ENCODE measurements around the gene JARID2. TPM values are rescaled to one million over a fixed set of nuclear protein-coding genes. Genes with fewer than 3 reads are reported as not detected.

Gene JARID2
- total RNA-seq, 1 experiment from 2014 or later = 21.0 TPM

DNA sequence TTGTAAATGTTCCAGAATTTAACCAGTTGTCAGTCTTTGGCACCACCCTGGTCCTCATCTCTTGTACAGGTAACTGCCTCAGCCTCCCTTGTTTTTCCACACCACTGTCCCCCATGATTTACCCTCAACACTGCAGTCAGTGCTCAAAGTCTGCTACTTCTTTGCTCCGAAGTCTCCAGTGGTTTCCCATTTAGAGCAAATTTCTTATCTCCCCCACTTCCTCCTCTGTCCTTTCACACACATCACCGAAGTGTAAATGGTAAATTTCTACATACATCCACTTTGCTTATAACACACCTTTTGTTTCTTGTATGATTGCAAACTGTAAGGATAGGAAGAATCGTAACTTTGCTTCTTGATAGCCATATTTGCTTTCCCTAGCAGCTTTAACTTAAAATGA, 115.3 kb downstream of the JARID2 start:
- Mint-ChIP-seq H3K27ac (ENCODE audit: low read depth, unreplicated experiment) (no peak overlapping the region), H3K4me1 (ENCODE audit: insufficient read depth, unreplicated experiment) (peaks cover 15% of the 10 kb centered on the region), H3K9me3 (ENCODE audit: unreplicated experiment) (no peaks in the 10 kb centered on the region), H3K4me3 (ENCODE audit: unreplicated experiment) (no peak overlapping the region), H3K36me3 (ENCODE audit: insufficient read depth, unreplicated experiment) (no peaks in the 10 kb centered on the region), H3K27me3 (ENCODE audit: insufficient read depth, unreplicated experiment) (no peaks in the 10 kb centered on the region)
- TF ChIP-seq, protein P1, sequence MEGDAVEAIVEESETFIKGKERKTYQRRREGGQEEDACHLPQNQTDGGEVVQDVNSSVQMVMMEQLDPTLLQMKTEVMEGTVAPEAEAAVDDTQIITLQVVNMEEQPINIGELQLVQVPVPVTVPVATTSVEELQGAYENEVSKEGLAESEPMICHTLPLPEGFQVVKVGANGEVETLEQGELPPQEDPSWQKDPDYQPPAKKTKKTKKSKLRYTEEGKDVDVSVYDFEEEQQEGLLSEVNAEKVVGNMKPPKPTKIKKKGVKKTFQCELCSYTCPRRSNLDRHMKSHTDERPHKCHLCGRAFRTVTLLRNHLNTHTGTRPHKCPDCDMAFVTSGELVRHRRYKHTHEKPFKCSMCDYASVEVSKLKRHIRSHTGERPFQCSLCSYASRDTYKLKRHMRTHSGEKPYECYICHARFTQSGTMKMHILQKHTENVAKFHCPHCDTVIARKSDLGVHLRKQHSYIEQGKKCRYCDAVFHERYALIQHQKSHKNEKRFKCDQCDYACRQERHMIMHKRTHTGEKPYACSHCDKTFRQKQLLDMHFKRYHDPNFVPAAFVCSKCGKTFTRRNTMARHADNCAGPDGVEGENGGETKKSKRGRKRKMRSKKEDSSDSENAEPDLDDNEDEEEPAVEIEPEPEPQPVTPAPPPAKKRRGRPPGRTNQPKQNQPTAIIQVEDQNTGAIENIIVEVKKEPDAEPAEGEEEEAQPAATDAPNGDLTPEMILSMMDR (IDR thresholded peaks at IDR 0.05; ENCODE audit: unreplicated experiment) = no peak
- CTCF ChIA-PET = interaction anchor here (0.6 kb wide), 1 partner anchor 1566 kb away, joined by 6 read pairs; no protein-coding TSS in a partner anchor
- BruUV-seq (replicated peaks) = no TSS peak
- no peak for DNase-seq (ENCODE audit: unreplicated experiment)
- intact Hi-C loops (cut with micrococcal nuclease) = no loop called here
- POLR2A ChIA-PET = no interaction called here

DNA sequence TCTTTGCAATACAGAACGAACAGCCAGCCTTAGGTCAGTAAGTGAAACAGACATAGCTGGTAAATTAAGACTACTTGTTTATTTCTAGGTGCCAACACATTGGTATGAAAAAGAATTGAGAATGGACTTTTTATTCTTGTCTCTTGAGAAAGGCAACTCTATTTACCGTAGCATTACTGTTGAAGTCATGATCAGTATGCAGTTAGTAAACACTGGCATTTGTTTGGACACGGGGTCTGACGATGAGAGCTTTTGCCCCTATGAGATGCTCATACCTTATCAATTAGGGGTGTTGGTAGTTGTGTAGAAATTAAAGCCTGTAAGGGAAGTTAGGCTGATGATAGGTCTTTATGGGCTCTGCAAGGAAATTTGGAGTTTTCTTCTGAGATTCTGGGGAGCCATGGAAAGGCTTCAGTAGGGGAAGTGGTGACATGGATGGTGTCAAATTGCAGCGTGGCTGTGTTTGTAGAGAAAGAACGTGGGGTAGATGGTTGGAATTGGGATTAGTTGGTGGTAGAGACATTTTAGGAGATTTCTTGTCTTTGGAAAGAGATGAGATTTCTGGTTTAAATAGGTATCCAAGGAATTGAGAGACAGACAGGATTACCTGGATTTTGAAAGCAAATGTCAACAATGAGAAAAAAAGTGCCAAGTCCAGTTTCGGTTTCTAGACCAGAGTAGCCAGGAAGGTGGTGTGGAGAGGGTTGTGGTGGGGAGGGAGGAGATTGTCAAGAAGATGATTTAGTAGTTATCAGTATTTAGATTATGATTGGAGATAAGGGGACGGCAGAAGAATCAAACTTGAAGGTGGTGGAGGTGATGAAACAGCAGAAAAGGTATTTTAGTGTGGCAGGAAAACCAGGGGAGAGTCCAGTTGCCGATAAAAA, 116.6 kb downstream of the JARID2 start:
- H3K4me3 Mint-ChIP-seq (ENCODE audit: unreplicated experiment) = no peak overlapping the region
- POLR2A ChIA-PET = no interaction called here
- peaks cover 20% of the 10 kb centered on the region for H3K4me1 Mint-ChIP-seq (ENCODE audit: insufficient read depth, unreplicated experiment)
- H3K27me3 Mint-ChIP-seq (ENCODE audit: insufficient read depth, unreplicated experiment) = no peaks in the 10 kb centered on the region
- no peak for DNase-seq (ENCODE audit: unreplicated experiment)
- no TSS peak for BruUV-seq (replicated peaks)
- no peak overlapping the region for H3K27ac Mint-ChIP-seq (ENCODE audit: low read depth, unreplicated experiment)
- no peaks in the 10 kb centered on the region for H3K9me3 Mint-ChIP-seq (ENCODE audit: unreplicated experiment)
- intact Hi-C loops (cut with micrococcal nuclease) = no loop called here
- no peaks in the 10 kb centered on the region for H3K36me3 Mint-ChIP-seq (ENCODE audit: insufficient read depth, unreplicated experiment)
- CTCF ChIA-PET = interaction anchor here (0.6 kb wide), 1 partner anchor 21 kb away, joined by 4 read pairs; no protein-coding TSS in a partner anchor
- TF ChIP-seq, protein P1 (IDR thresholded peaks at IDR 0.05; ENCODE audit: unreplicated experiment) = no peak

DNA sequence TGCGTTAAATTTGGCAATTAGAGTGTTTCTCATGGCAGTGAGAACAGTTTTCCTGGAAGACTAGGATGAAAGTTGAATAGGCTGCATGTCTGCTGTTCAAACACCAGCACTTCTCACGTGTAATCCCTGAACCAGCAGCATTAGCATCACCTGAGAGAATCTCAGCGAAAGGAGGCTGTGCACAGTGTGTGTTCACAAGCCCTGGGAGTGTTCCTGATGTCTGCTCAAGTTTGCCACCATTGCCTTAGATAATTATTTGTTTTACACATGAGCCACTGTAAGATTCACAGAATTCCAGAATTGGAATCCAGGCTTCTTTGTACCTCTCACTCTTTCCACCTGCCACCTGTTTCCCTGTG, 117.3 kb downstream of the JARID2 start:
- Mint-ChIP-seq H3K27me3 (ENCODE audit: insufficient read depth, unreplicated experiment) (no peaks in the 10 kb centered on the region), H3K9me3 (ENCODE audit: unreplicated experiment) (no peaks in the 10 kb centered on the region)
- CTCF ChIA-PET = no interaction called here

More for the DNA sequence above, 117.3 kb downstream of the JARID2 start:
- TF ChIP-seq, protein P1 (IDR thresholded peaks at IDR 0.05; ENCODE audit: unreplicated experiment) = no peak
- POLR2A ChIA-PET = no interaction called here
- BruUV-seq (replicated peaks) = no TSS peak
- no peak overlapping the region for H3K27ac Mint-ChIP-seq (ENCODE audit: low read depth, unreplicated experiment)
- H3K36me3 Mint-ChIP-seq (ENCODE audit: insufficient read depth, unreplicated experiment) = no peaks in the 10 kb centered on the region
- H3K4me3 Mint-ChIP-seq (ENCODE audit: unreplicated experiment) = no peak overlapping the region
- intact Hi-C loops (cut with micrococcal nuclease) = no loop called here
- H3K4me1 Mint-ChIP-seq (ENCODE audit: insufficient read depth, unreplicated experiment) = peaks cover 22% of the 10 kb centered on the region
- no peak for DNase-seq (ENCODE audit: unreplicated experiment)
